PC-9 (cell line): ENCODE measurements around the gene GMPR2.

ENCODE experiments used
- CTCF ChIP-seq: fragments of 200-600 bp; sonication (generic); conservative IDR thresholded peaks from 2 replicates; pipeline ENCODE4 v1.6.1; 2017; ENCODE audit warnings: mixed run types, antibody characterized with exemption, mild to moderate bottlenecking, moderate library complexity
- EZH2 ChIP-seq: fragments of 200-600 bp; sonication (generic); IDR thresholded peaks from 2 replicates; pipeline ENCODE4 v1.8.0; 2017; ENCODE audit warnings: antibody characterized with exemption, low read depth

- TF ChIP-seq CTCF: no peak
- no peak for TF ChIP-seq EZH2
These were observed 37.3 kb upstream of the GMPR2 start, which contains the start of gene TM9SF1 for GRCh38 chr14:24195186-24196070.
